Neural crest cell (in vitro differentiated cells): ENCODE measurements around the gene IMP4. TPM values are rescaled to one million over a fixed set of nuclear protein-coding genes. Genes with fewer than 3 reads are reported as not detected.
A peak's percentile ranks its signal among the peaks of the same experiment; 100 is the strongest.

Experiments
- DNase-seq: peaks from one replicate; pipeline ENCODE4 v3.0.0; 2021; ENCODE audit warnings: low read depth, mixed read lengths, low spot score
- H3K27ac Mint-ChIP-seq: one replicate; pipeline ENCODE4 v1.8.0; 2021; ENCODE audit warnings: mild to moderate bottlenecking, mixed read lengths; ENCODE audit not compliant: unreplicated experiment
- H3K27me3 Mint-ChIP-seq: 2 replicates; pipeline ENCODE4 v1.8.0; 2021; ENCODE audit warnings: low read depth, mild to moderate bottlenecking, mixed read lengths
- H3K36me3 Mint-ChIP-seq: 2 replicates; pipeline ENCODE4 v1.8.0; 2021; ENCODE audit warnings: low read depth, mild to moderate bottlenecking, mixed read lengths
- H3K4me1 Mint-ChIP-seq: 2 replicates; pipeline ENCODE4 v1.8.0; 2021; ENCODE audit warnings: mixed read lengths
- H3K4me3 Mint-ChIP-seq: one replicate; pipeline ENCODE4 v1.8.0; 2021; ENCODE audit warnings: mild to moderate bottlenecking, mixed read lengths
- H3K9me3 Mint-ChIP-seq: 2 replicates; pipeline ENCODE4 v1.8.0; 2021; ENCODE audit warnings: mixed read lengths
- total RNA-seq: library from RNA; stranded (reverse); gene quantifications from 2 replicates; pipeline ENCODE4 v1.2.1, GENCODE V29; 2021
- TF ChIP-seq, protein P1 (sequence below): fragments of 200-600 bp; sonication (generic); conservative IDR thresholded peaks from 2 replicates; pipeline ENCODE4 v1.5.0; 2021; ENCODE audit warnings: antibody characterized with exemption, mild to moderate bottlenecking

IMP4 gene
- total RNA-seq, 1 donor from 2014 or later: 62.1 TPM

DNA sequence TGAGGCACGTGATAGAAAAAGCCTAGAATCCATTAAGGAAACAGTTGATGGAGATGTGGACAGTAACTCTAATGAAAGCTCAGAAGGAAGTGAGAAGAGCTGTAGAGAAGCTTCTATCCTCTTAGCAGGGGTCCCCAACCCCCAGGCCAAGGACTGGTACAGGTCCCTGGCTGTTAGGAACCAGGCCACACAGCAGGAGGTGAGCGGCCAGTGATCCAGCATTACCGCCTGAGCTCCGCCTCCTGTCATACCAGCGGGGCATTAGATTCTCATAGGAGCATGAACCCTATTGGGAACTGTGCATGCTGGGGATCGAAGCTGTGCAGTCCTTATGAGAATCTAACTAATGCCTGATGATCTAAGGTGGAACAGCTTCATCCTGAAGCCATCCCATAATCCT lies 8.7 kb upstream of the IMP4 start:
- no peak overlapping the region for H3K4me3 Mint-ChIP-seq

DNA sequence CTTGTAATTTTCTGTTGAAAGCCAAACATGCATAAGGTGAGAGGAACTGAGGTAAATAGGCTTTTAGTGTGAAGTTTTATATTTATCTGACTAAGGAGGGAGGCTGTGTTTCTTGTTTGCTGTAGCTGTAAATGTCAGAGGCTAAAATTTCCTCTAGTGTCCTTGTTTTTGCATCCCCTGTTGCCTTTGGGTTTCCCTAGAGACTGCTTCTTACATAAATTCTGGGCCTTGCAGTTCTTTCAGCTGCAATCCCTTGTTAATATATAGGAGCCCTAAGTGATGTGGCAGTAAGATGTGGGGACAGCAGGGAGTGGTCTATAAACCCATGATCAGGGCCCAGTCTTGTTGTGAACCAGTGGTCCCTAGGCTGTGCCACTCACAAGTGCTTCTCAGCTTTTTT lies 7.5 kb upstream of the IMP4 start:
- H3K27me3 Mint-ChIP-seq: peaks cover 42% of the 10 kb centered on the region
- TF ChIP-seq, protein P1, sequence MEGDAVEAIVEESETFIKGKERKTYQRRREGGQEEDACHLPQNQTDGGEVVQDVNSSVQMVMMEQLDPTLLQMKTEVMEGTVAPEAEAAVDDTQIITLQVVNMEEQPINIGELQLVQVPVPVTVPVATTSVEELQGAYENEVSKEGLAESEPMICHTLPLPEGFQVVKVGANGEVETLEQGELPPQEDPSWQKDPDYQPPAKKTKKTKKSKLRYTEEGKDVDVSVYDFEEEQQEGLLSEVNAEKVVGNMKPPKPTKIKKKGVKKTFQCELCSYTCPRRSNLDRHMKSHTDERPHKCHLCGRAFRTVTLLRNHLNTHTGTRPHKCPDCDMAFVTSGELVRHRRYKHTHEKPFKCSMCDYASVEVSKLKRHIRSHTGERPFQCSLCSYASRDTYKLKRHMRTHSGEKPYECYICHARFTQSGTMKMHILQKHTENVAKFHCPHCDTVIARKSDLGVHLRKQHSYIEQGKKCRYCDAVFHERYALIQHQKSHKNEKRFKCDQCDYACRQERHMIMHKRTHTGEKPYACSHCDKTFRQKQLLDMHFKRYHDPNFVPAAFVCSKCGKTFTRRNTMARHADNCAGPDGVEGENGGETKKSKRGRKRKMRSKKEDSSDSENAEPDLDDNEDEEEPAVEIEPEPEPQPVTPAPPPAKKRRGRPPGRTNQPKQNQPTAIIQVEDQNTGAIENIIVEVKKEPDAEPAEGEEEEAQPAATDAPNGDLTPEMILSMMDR: no peak
- no peak for DNase-seq
- H3K36me3 Mint-ChIP-seq: peaks cover 12% of the 10 kb centered on the region
- peaks cover 5% of the 10 kb centered on the region for H3K9me3 Mint-ChIP-seq
- peak overlapping the region; percentile 67 for H3K4me3 Mint-ChIP-seq
- no peak overlapping the region for H3K27ac Mint-ChIP-seq
- H3K4me1 Mint-ChIP-seq: peaks cover 20% of the 10 kb centered on the region

More for the DNA sequence above, 8.7 kb upstream of the IMP4 start:
- Mint-ChIP-seq H3K36me3 (peaks cover 7% of the 10 kb centered on the region), H3K27me3 (peaks cover 48% of the 10 kb centered on the region), H3K27ac (no peak overlapping the region), H3K9me3 (peaks cover 5% of the 10 kb centered on the region), H3K4me1 (peaks cover 20% of the 10 kb centered on the region)
- TF ChIP-seq, protein P1: no peak
- DNase-seq: no peak

DNA sequence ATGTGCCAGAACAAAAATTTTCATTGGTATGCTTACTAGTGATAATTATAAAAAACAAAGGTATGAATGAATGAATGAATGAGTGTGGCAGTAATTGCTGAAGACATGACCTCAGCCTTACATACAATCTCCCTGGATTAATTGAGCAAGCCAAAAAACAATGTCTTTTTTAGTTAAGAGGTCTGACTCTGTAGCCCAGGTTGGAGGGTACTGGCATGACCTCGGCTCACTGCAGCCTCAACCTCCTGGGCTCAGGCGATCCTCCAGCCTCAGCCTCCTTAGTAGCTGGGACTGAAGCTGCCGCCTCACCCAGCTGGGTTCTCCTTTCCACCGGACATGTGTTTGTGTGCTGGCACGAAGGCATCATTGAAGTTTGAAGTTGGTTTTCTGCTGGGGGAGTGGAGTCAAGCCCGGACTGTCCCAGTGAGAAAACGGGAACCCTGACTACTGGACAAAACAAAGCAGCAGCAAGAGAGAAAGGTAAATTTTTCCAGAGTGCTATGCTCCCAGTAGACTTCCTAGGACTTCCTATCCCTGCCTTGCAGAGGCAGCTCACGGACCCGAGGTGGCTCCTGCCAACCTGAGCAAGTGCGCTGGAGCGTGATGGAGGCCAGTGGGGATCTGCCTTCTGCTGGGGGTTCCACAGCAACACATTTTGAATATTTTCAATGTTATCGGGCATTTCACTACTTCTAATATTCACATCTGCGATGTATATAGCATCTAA lies 6.4 kb upstream of the IMP4 start:
- no peak for DNase-seq
- H3K27me3 Mint-ChIP-seq: peaks cover 33% of the 10 kb centered on the region
- H3K4me1 Mint-ChIP-seq: peaks cover 24% of the 10 kb centered on the region
- peaks cover 12% of the 10 kb centered on the region for H3K36me3 Mint-ChIP-seq
- H3K27ac Mint-ChIP-seq: no peak overlapping the region
- H3K9me3 Mint-ChIP-seq: peaks cover 5% of the 10 kb centered on the region
- TF ChIP-seq, protein P1: no peak
- H3K4me3 Mint-ChIP-seq: peak overlapping the region; percentile 95

DNA sequence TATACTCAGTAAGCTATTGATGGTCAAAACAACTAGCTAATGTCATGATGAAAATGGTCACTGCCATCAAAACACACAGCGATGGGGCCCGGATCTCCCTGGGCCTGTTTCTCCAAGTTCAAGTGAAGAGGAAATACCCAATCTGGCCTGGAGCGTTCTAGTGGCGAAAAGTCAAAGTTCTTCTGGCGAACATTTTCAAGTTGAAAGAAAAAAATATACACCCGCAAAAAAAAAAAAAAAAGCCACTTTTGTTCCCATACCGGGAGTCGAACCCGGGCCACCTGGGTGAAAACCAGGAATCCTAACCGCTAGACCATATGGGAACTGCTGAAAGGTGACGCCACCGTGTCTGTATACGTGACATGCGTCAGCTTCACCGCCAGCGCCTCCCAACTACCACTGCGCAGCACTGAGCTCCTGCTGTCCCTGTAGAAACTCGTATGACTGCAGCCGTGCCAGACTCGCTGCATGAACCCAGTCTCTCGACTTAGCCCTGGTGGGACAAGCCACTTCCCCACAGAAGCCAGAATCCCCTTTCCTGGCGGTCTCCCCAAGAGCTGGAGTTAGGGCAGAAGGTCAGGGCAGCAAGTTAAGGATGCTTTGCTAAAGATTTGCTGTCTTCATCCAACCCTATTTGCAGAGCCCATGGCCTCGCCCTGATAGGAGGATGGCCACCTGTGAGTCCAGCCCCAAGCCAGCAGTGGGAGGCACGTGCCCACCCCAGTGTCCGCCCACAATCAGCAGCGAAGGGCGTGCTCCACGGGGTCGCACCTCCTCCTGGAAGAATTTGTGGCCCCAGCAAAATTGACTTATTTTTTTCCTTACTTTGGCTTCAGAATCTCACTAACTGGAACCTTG lies 5.6 kb upstream of the IMP4 start:
- Mint-ChIP-seq H3K4me3 (peak overlapping the region; percentile 95), H3K4me1 (peaks cover 31% of the 10 kb centered on the region), H3K27me3 (peaks cover 28% of the 10 kb centered on the region), H3K36me3 (peaks cover 12% of the 10 kb centered on the region), H3K9me3 (peaks cover 5% of the 10 kb centered on the region), H3K27ac (peak overlapping the region; percentile 82)
- peak; percentile 88 for DNase-seq
- TF ChIP-seq, protein P1: peak; percentile 13

DNA sequence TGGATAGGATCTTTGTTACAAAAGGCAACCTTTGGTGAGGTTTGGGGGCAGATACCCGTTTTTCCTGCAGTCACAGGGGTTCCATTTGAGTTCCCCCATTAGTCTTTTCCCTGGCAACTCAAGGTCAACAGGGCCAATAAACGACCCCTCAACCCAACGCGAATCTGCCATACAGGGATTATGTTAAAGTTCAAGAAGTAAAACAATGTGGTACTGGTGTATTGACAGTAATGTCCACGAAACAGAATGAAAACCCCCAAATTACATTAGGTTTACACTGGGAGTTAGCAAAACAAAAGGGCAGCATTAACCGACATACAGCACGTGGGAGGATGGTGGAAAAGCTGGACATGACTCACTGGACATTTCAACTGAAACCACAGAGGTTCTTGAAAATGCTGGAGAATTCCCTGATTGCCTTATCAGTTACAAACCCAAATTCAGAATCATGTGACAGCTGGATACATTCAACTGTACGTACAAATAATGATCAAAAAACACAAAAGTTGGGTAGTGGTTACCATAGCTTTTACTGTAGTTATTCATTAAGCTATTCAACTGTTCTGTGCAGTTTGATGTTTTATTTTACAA lies 4.9 kb upstream of the IMP4 start:
- Mint-ChIP-seq H3K36me3 (peaks cover 12% of the 10 kb centered on the region), H3K27ac (peak overlapping the region; percentile 24), H3K9me3 (peaks cover 5% of the 10 kb centered on the region), H3K27me3 (peaks cover 21% of the 10 kb centered on the region), H3K4me1 (peaks cover 29% of the 10 kb centered on the region), H3K4me3 (peak overlapping the region; percentile 95)
- TF ChIP-seq, protein P1: no peak
- DNase-seq: no peak
